Thymus (tissue), 11 donors: Measurements from ENCODE around the gene ETV6. TPM values are rescaled to one million over a fixed set of nuclear protein-coding genes. Genes with fewer than 3 reads are reported as not detected.
A peak's percentile ranks its signal among the peaks of the same experiment; 100 is the strongest.

ENCODE experiments used
- DNase-seq, 9 donors: peaks; one replicate each; pipeline ENCODE4 v3.0.0-alpha.2; 2013; ENCODE audit warnings: low spot score in 9 of 9, low read depth in 6 of 9, missing footprints in 1 of 9
- H3K27ac ChIP-seq, 2 donors: one replicate each; pipeline ENCODE4 v1.5.1; 2013; ENCODE audit warnings: control low read depth in 1 of 2, low read depth in 1 of 2, low read length in 1 of 2, mild to moderate bottlenecking in 1 of 2, moderate library complexity in 1 of 2
- H3K27me3 ChIP-seq, 2 donors: one replicate each; pipeline ENCODE4 v1.5.1; 2013; ENCODE audit warnings: low read length in 1 of 2; ENCODE audit not compliant: control insufficient read depth in 2 of 2, insufficient read depth in 1 of 2
- H3K36me3 ChIP-seq, 2 donors: one replicate each; pipeline ENCODE4 v1.5.1; 2013; ENCODE audit warnings: low read length in 1 of 2, mild to moderate bottlenecking in 1 of 2, moderate library complexity in 1 of 2; ENCODE audit not compliant: control insufficient read depth in 2 of 2, insufficient read depth in 2 of 2
- H3K4me1 ChIP-seq, 2 donors: one replicate each; pipeline ENCODE4 v1.5.1; 2013; ENCODE audit warnings: low read length in 2 of 2; ENCODE audit not compliant: control insufficient read depth in 2 of 2, insufficient read depth in 2 of 2
- H3K4me3 ChIP-seq, 2 donors: one replicate each; pipeline ENCODE4 v1.5.1; 2013; ENCODE audit warnings: low read length in 2 of 2, control low read depth in 1 of 2, mild to moderate bottlenecking in 1 of 2
- H3K9me3 ChIP-seq, 2 donors: one replicate each; pipeline ENCODE4 v1.5.1; 2013; ENCODE audit warnings: low read length in 1 of 2, mild to moderate bottlenecking in 1 of 2; ENCODE audit not compliant: control insufficient read depth in 2 of 2, insufficient read depth in 1 of 2
- WGBS: extraction: QIAGEN DNeasy Blood & Tissue Kit; methylation state at CpG from one replicate; pipeline ENCODE4 v1.1.7; 2013; 5-methylcytosine and 5-hydroxymethylcytosine counted together
- polyA plus RNA-seq: library from polyadenylated mRNA; stranded (reverse); fragments of 200-250 nt; gene quantifications from one replicate; pipeline ENCODE4 v1.2.3, GENCODE V29; 2013
- total RNA-seq: library from RNA; stranded (reverse); fragments of 120-200 nt; gene quantifications from one replicate; pipeline ENCODE4 v1.2.4, GENCODE V29; 2013
- donor health status: healthy.

Gene ETV6
- total and polyA plus RNA-seq, 2 donors, result 15.0 to 18.3 TPM

- 44% methylated on average over 14 of the region's 14 CpGs for WGBS
- peaks cover 0 to 2% of the 10 kb centered on the region in 2 donors for H3K9me3 ChIP-seq
- H3K27ac ChIP-seq, result peak overlapping the region; percentile 71 to 86
- peaks cover 9 to 55% of the 10 kb centered on the region in 2 donors for H3K36me3 ChIP-seq
- no peaks in the 10 kb centered on the region for H3K27me3 ChIP-seq
- peaks cover 48% of the 10 kb centered on the region in 2 donors for H3K4me1 ChIP-seq
- H3K4me3 ChIP-seq, result no peak overlapping the region
- DNase-seq, result peak in 1 of 9 donors; percentile 46
These were observed 228.7 kb downstream of the ETV6 start for GRCh38 chr12:11877869-11878780.

DNA sequence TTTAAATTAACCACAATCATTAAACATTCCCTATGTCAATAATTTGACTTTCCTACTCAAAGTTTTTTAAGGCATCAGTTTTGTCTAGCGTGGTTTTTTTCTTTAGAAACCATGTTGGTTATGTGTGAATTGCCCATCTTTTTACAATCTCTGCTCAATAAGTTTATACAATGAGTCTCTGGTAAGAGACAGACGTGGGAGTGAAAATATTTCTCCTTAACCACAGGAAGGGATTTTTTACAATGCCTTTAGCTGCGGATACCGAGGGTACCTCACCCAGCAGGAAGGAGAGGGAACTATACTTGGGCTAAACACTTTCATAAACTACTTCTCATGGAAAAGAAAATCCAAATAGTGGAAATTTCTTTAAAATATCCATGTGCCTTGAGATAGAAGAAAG lies 229.8 kb downstream of the ETV6 start:
- 66% methylated on average over 4 of the region's 4 CpGs for WGBS
- Histone ChIP-seq H3K27me3 (no peaks in the 10 kb centered on the region), H3K9me3 (peaks cover 0 to 2% of the 10 kb centered on the region in 2 donors), H3K4me1 (peaks cover 45 to 53% of the 10 kb centered on the region in 2 donors), H3K36me3 (peaks cover 13 to 62% of the 10 kb centered on the region in 2 donors), H3K4me3 (no peak overlapping the region), H3K27ac (peak overlapping the region in 1 of 2 donors; percentile 86)
- DNase-seq, result no peak

DNA sequence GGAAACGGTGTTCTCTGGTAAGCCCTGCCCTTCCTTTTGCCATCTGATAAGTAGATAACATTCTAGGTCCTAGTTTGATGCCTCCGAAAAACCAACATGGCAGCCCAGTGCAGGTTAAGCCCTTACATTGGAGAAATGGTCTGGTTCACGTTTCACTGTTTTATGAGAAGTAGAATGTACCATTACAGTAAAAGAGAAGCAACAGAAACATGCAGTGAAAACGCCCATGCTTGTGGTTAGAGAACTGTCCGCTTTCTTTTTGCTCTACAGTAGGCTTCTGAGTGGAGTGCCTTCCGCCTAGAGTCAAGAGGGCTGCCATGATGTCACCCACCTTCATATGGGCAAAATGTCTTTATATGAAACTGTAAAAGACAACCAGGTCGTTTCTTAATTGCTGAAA lies 230.9 kb downstream of the ETV6 start:
- no peaks in the 10 kb centered on the region for H3K27me3 ChIP-seq
- DNase-seq, result no peak
- H3K27ac ChIP-seq, result no peak overlapping the region
- 96% methylated on average over 7 of the region's 7 CpGs for WGBS
- H3K9me3 ChIP-seq, result peaks cover 0 to 2% of the 10 kb centered on the region in 2 donors
- no peak overlapping the region for H3K4me3 ChIP-seq
- H3K4me1 ChIP-seq, result peaks cover 41 to 58% of the 10 kb centered on the region in 2 donors
- H3K36me3 ChIP-seq, result peaks cover 24 to 73% of the 10 kb centered on the region in 2 donors

DNA sequence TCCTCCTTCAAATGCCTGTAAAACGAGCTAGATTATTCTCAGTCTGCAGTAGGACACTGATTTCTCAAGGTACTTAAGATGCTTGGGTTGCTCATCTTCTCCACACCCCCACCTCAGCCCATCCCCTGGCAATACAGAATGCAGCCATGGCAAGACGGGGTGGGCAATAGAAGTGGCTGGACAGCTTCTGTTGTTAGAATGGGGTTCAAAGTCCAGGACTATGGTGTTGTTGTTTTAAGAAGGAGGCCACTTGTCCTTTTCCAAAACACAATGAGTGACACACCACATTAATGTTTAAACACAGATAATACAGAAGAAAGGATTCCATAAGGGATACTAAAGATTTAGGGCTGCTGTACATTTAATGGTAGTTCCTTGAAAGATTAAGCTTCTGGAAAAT lies 232.4 kb downstream of the ETV6 start:
- Histone ChIP-seq H3K4me3 (no peak overlapping the region), H3K4me1 (peaks cover 27 to 50% of the 10 kb centered on the region in 2 donors), H3K27ac (peak overlapping the region in 1 of 2 donors; percentile 63), H3K27me3 (no peaks in the 10 kb centered on the region), H3K36me3 (peaks cover 34 to 85% of the 10 kb centered on the region in 2 donors), H3K9me3 (peaks cover 0 to 2% of the 10 kb centered on the region in 2 donors)
- WGBS, result 95% methylated on average over 2 of the region's 2 CpGs
- DNase-seq, result no peak

DNA sequence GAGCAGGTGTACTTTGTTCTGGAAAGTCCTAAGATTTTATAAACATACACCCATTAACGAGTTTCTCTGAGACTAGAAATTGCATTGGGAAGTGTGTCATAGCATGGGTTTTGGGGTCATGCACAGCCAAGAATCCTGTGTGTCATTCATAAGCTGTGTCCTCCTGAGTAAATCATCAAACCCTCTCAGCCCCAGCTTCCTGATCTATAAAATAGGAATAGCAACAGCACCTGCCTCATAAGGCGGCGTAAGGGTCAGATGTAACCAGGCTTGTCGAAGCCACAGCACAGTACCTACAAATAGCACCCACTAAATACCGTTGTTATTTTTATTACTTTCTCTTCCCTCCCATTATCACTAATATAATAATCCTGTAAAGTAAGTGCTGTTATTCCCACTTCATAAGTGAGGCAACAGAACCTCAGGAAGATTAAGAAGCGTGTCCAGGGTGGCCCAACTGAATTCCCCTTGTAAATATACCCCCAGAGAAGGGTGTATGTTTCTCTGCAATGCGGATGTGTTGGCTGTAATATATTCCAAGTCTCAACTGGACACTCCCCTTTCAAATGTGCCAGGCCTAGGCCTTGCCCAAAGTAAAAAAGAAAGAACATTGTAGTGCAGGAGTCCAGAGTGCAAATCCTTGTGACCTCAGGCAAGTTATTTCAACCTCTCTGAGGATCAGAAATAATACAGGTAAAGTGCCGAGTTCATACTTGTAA lies 233.0 kb downstream of the ETV6 start:
- WGBS, result 85% methylated on average over 8 of the region's 8 CpGs

GRCh38 chr12:11884116-11884515 lies 234.6 kb downstream of the ETV6 start:
- Histone ChIP-seq H3K9me3 (peaks cover 0 to 2% of the 10 kb centered on the region in 2 donors), H3K4me3 (no peak overlapping the region), H3K36me3 (peaks cover 46 to 94% of the 10 kb centered on the region in 2 donors), H3K27ac (peak overlapping the region; percentile 3 to 67), H3K4me1 (peaks cover 7 to 30% of the 10 kb centered on the region in 2 donors), H3K27me3 (no peaks in the 10 kb centered on the region)
- DNase-seq, result no peak
- WGBS, result 94% methylated on average over 11 of the region's 11 CpGs

More for the DNA sequence above, 233.0 kb downstream of the ETV6 start:
- H3K27me3 ChIP-seq, result no peaks in the 10 kb centered on the region
- H3K9me3 ChIP-seq, result peaks cover 0 to 2% of the 10 kb centered on the region in 2 donors
- no peak for DNase-seq
- peak overlapping the region in 1 of 2 donors; percentile 45 for H3K27ac ChIP-seq
- peaks cover 34 to 90% of the 10 kb centered on the region in 2 donors for H3K36me3 ChIP-seq
- H3K4me3 ChIP-seq, result no peak overlapping the region
- H3K4me1 ChIP-seq, result peaks cover 24 to 44% of the 10 kb centered on the region in 2 donors

DNA sequence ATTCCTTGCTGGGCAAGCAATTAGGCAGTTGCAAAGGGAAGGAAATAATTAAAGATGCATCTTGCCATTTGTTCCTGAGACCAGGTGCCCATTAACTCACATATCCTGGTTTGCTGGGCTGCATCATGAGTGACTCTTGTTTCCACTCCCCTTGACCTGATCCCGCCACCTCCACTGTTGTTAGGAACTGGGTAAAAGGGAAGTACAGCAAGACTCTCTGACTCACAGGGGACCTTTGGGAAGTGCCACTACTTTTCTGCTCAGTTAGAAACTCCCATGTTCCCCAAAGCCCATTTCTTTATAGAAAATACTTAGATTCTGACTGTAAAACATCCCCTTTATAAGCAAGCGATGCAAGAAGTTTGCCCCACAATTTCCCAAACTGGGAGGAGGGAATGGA lies 235.2 kb downstream of the ETV6 start:
- 96% methylated on average over 2 of the region's 2 CpGs for WGBS
- H3K27ac ChIP-seq, result peak overlapping the region; percentile 52 to 67
- no peak for DNase-seq
- H3K4me1 ChIP-seq, result peaks cover 10 to 30% of the 10 kb centered on the region in 2 donors
- H3K4me3 ChIP-seq, result no peak overlapping the region
- no peaks in the 10 kb centered on the region for H3K27me3 ChIP-seq
- peaks cover 0 to 2% of the 10 kb centered on the region in 2 donors for H3K9me3 ChIP-seq
- peaks cover 50 to 93% of the 10 kb centered on the region in 2 donors for H3K36me3 ChIP-seq

DNA sequence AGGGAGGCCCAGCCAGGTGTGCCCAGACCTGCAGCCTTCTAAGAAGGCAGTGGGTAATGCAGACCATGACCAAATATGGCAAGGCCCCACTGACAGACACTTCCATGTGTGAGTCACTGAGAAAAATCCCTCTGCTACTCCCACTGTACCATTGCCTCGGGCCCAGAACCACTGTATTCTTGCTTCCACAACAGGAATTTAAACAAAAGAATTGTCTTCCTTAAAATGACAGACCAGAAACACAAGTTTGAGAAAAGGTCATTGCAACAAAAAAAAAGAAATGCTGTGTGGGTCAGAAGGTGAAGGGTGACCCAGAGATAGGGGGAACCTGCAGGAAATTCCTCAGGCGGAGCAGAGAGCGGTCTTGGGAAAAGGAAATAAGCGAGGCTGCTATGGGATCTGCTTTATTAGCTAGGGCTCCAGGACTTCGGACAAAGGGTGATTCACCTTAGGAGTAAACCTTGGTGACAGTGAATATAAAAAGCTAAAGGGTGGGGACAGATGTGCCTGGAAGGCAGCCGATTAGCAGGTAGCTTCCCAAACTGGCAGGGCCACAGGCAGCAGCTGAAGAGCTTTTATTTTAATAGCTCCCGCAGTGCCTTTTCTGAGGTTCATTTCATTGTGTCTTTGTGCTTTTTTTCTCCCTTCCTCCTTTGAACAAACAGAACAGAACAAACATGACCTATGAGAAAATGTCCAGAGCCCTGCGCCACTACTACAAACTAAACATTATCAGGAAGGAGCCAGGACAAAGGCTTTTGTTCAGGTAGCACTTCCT lies 236.0 kb downstream of the ETV6 start:
- 95% methylated on average over 8 of the region's 8 CpGs for WGBS
- peaks cover 0 to 2% of the 10 kb centered on the region in 2 donors for H3K9me3 ChIP-seq
- no peaks in the 10 kb centered on the region for H3K27me3 ChIP-seq
- H3K36me3 ChIP-seq, result peaks cover 49 to 94% of the 10 kb centered on the region in 2 donors
- H3K4me1 ChIP-seq, result peaks cover 12 to 30% of the 10 kb centered on the region in 2 donors
- H3K4me3 ChIP-seq, result no peak overlapping the region
- DNase-seq, result no peak
- peak overlapping the region; percentile 46 to 67 for H3K27ac ChIP-seq
